ENCODE measurements around the gene ZNF831. TPM values are rescaled to one million over a fixed set of nuclear protein-coding genes. Genes with fewer than 3 reads are reported as not detected.

The ZNF831 gene
- total RNA-seq, 1 donor from 2014 or later, result not detected

DNA sequence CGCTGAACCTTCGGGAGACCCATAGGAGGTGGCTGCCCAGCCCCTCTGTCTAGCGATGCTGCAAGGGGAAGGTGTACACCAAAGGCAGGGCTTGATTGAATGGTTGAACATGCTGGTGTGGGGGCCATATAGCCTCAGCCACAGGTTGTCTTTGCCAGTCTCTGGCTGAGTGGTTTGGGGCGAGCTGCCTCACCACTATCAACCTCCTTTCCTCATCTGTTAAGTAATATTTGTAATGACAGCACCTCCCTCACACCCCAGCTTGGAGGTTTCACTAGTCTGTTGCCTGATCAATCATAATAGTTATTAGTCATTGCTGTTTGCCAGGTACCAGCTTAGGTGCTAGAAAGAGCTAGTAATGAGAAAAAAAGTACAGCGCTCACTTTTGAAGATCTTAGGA lies 11.8 kb upstream of the ZNF831 start:
- H3K27ac ChIP-seq (ENCODE audit: low read depth, low read length), result no peak overlapping the region
- H2AFZ ChIP-seq (ENCODE audit: low read depth, low read length), result no peak overlapping the region
- no peak for TF ChIP-seq EZH2 (IDR thresholded peaks at IDR 0.05; ENCODE audit: insufficient read depth, low read length)
- TF ChIP-seq, protein P1, sequence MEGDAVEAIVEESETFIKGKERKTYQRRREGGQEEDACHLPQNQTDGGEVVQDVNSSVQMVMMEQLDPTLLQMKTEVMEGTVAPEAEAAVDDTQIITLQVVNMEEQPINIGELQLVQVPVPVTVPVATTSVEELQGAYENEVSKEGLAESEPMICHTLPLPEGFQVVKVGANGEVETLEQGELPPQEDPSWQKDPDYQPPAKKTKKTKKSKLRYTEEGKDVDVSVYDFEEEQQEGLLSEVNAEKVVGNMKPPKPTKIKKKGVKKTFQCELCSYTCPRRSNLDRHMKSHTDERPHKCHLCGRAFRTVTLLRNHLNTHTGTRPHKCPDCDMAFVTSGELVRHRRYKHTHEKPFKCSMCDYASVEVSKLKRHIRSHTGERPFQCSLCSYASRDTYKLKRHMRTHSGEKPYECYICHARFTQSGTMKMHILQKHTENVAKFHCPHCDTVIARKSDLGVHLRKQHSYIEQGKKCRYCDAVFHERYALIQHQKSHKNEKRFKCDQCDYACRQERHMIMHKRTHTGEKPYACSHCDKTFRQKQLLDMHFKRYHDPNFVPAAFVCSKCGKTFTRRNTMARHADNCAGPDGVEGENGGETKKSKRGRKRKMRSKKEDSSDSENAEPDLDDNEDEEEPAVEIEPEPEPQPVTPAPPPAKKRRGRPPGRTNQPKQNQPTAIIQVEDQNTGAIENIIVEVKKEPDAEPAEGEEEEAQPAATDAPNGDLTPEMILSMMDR (IDR thresholded peaks at IDR 0.05; ENCODE audit: insufficient read depth, low read depth, low read length), result no peak
- no peaks in the 10 kb centered on the region for H3K4me1 ChIP-seq (ENCODE audit: insufficient read depth, low read length)
- no peaks in the 10 kb centered on the region for H4K20me1 ChIP-seq (ENCODE audit: insufficient read depth, low read length)
- no peak for DNase-seq (ENCODE audit: low read depth)
- H3K27ac Mint-ChIP-seq (ENCODE audit: unreplicated experiment), result no peak overlapping the region
- no peaks in the 10 kb centered on the region for H3K36me3 ChIP-seq (ENCODE audit: insufficient read depth, low read length)
- H3K4me1 Mint-ChIP-seq (ENCODE audit: low read depth, unreplicated experiment), result no peaks in the 10 kb centered on the region
- H3K27me3 ChIP-seq (ENCODE audit: insufficient read depth, low read length), result no peaks in the 10 kb centered on the region
- H3K79me2 ChIP-seq (ENCODE audit: insufficient read depth, low read length), result no peaks in the 10 kb centered on the region
- no peaks in the 10 kb centered on the region for H3K9me3 Mint-ChIP-seq (ENCODE audit: unreplicated experiment)
- peaks cover 38% of the 10 kb centered on the region for H3K27me3 Mint-ChIP-seq (ENCODE audit: low read depth, unreplicated experiment)
- no peak for FAIRE-seq
- H3K9ac ChIP-seq (ENCODE audit: low read length), result no peak overlapping the region
- no peaks in the 10 kb centered on the region for H3K36me3 Mint-ChIP-seq (ENCODE audit: low read depth, unreplicated experiment)
- no peak overlapping the region for H3K4me3 ChIP-seq (ENCODE audit: insufficient read depth, low read depth, low read length)
- H3K9me3 ChIP-seq (ENCODE audit: insufficient read depth, low read depth, low read length), result peaks cover 3% of the 10 kb centered on the region
- H3K4me3 Mint-ChIP-seq (ENCODE audit: unreplicated experiment), result no peak overlapping the region
- no peak overlapping the region for H3K4me2 ChIP-seq (ENCODE audit: low read length)

DNA sequence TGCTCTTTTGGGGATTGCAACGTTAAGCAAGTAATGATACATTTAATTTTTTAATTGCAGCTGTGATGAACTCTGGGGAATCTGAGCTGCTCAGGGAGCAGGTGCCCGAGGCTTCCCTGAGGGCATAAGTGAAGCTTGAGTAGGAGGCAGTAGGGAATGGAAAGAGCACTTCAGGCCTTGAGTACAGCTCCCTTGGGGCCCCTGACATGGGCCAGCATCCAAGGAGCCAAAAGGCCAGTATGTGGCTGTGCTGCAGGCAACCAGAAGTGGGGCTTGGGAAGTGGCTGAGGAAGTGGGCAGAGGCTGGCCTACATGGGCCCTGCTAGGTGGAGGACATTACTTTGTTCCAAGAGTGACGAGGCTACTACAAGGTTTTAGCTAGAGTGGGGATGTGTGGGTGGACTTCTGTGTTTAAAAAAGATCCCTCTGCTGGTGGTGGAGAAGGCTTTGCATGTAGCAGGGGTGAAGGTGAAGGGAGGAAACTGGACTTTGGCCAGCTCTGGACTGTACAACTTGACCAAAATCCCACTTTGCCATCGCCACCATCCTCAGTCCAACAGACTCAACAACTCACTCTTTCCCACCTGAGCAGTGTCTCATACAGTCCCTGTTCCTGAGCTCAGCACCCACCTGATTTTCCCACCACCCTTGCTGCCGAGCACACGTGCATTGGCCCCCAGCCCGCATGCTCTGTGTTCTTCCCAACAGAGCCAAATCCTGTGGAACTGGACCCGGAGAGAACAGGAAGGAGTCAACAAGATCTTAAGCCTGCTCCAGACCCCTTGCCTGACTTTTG lies 10.9 kb upstream of the ZNF831 start:
- Mint-ChIP-seq H3K4me3 (ENCODE audit: unreplicated experiment) (no peak overlapping the region), H3K4me1 (ENCODE audit: low read depth, unreplicated experiment) (no peaks in the 10 kb centered on the region), H3K9me3 (ENCODE audit: unreplicated experiment) (no peaks in the 10 kb centered on the region), H3K27me3 (ENCODE audit: low read depth, unreplicated experiment) (peaks cover 38% of the 10 kb centered on the region), H3K27ac (ENCODE audit: unreplicated experiment) (no peak overlapping the region), H3K36me3 (ENCODE audit: low read depth, unreplicated experiment) (no peaks in the 10 kb centered on the region)
- Histone ChIP-seq H2AFZ (ENCODE audit: low read depth, low read length) (no peak overlapping the region), H4K20me1 (ENCODE audit: insufficient read depth, low read length) (no peaks in the 10 kb centered on the region), H3K9me3 (ENCODE audit: insufficient read depth, low read depth, low read length) (peaks cover 3% of the 10 kb centered on the region), H3K4me2 (ENCODE audit: low read length) (no peak overlapping the region), H3K27me3 (ENCODE audit: insufficient read depth, low read length) (no peaks in the 10 kb centered on the region), H3K27ac (ENCODE audit: low read depth, low read length) (no peak overlapping the region), H3K9ac (ENCODE audit: low read length) (no peak overlapping the region), H3K36me3 (ENCODE audit: insufficient read depth, low read length) (no peaks in the 10 kb centered on the region), H3K79me2 (ENCODE audit: insufficient read depth, low read length) (no peaks in the 10 kb centered on the region), H3K4me3 (ENCODE audit: insufficient read depth, low read depth, low read length) (no peak overlapping the region), H3K4me1 (ENCODE audit: insufficient read depth, low read length) (no peaks in the 10 kb centered on the region)
- no peak for TF ChIP-seq EZH2 (IDR thresholded peaks at IDR 0.05; ENCODE audit: insufficient read depth, low read length)
- TF ChIP-seq, protein P1 (IDR thresholded peaks at IDR 0.05; ENCODE audit: insufficient read depth, low read depth, low read length), result no peak
- no peak for FAIRE-seq
- DNase-seq (ENCODE audit: low read depth), result no peak

DNA sequence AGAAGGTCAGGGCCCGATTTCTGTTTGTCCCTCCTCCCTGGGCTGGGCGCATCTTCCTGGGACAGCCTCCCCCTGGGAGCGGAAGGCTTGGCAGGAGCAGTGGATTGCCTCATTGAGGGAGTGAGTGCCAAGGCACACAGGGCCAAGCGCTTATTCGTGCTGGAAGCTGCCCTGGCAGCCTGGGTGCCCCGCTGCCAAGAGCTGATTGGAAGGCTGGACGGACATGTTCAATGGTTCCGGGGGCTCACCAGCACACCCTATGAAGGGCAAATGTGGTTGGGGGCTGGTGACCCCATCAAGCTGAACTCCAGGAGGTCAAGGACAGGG lies 10.3 kb upstream of the ZNF831 start:
- DNase-seq (ENCODE audit: low read depth) (no peak), FAIRE-seq (no peak)
- H3K4me3 Mint-ChIP-seq (ENCODE audit: unreplicated experiment), result no peak overlapping the region
- no peaks in the 10 kb centered on the region for H3K36me3 ChIP-seq (ENCODE audit: insufficient read depth, low read length)
- no peak overlapping the region for H3K27ac Mint-ChIP-seq (ENCODE audit: unreplicated experiment)
- no peaks in the 10 kb centered on the region for H4K20me1 ChIP-seq (ENCODE audit: insufficient read depth, low read length)
- no peak overlapping the region for H3K27ac ChIP-seq (ENCODE audit: low read depth, low read length)
- peaks cover 42% of the 10 kb centered on the region for H3K27me3 Mint-ChIP-seq (ENCODE audit: low read depth, unreplicated experiment)
- no peaks in the 10 kb centered on the region for H3K79me2 ChIP-seq (ENCODE audit: insufficient read depth, low read length)
- H3K4me1 Mint-ChIP-seq (ENCODE audit: low read depth, unreplicated experiment), result no peaks in the 10 kb centered on the region
- no peak overlapping the region for H3K9ac ChIP-seq (ENCODE audit: low read length)
- no peaks in the 10 kb centered on the region for H3K36me3 Mint-ChIP-seq (ENCODE audit: low read depth, unreplicated experiment)
- TF ChIP-seq, protein P1 (IDR thresholded peaks at IDR 0.05; ENCODE audit: insufficient read depth, low read depth, low read length), result no peak
- TF ChIP-seq EZH2 (IDR thresholded peaks at IDR 0.05; ENCODE audit: insufficient read depth, low read length), result no peak
- no peaks in the 10 kb centered on the region for H3K9me3 Mint-ChIP-seq (ENCODE audit: unreplicated experiment)
- no peaks in the 10 kb centered on the region for H3K4me1 ChIP-seq (ENCODE audit: insufficient read depth, low read length)
- H3K27me3 ChIP-seq (ENCODE audit: insufficient read depth, low read length), result no peaks in the 10 kb centered on the region
- H3K9me3 ChIP-seq (ENCODE audit: insufficient read depth, low read depth, low read length), result peaks cover 3% of the 10 kb centered on the region
- no peak overlapping the region for H2AFZ ChIP-seq (ENCODE audit: low read depth, low read length)
- no peak overlapping the region for H3K4me2 ChIP-seq (ENCODE audit: low read length)
- no peak overlapping the region for H3K4me3 ChIP-seq (ENCODE audit: insufficient read depth, low read depth, low read length)

All from astrocyte (in vitro differentiated cells and primary cell).